Upper lobe of right lung (tissue), 1 donor: Measurements from ENCODE around the gene OR6J1. TPM values are rescaled to one million over a fixed set of nuclear protein-coding genes. Genes with fewer than 3 reads are reported as not detected.

Experiments used
- ATAC-seq: fragments of 200-7000 bp; cut with Tn5 transposase; one replicate; pipeline ENCODE4 v1.9.1; 2020; ENCODE audit warnings: mild to moderate bottlenecking, moderate library complexity
- DNase-seq: peaks from one replicate; pipeline ENCODE4 v3.0.0-alpha.2; 2020
- H3K27ac ChIP-seq: fragments of 200-600 bp; one replicate; pipeline ENCODE4 v1.8.0; 2022
- H3K27me3 ChIP-seq: fragments of 200-600 bp; one replicate; pipeline ENCODE4 v1.8.0; 2022; ENCODE audit warnings: mild to moderate bottlenecking
- H3K36me3 ChIP-seq: fragments of 200-600 bp; one replicate; pipeline ENCODE4 v1.8.0; 2022
- H3K4me1 ChIP-seq: fragments of 200-600 bp; one replicate; pipeline ENCODE4 v1.8.0; 2022
- H3K4me3 ChIP-seq: fragments of 200-600 bp; one replicate; pipeline ENCODE4 v1.8.0; 2022; ENCODE audit warnings: mild to moderate bottlenecking
- H3K9me3 ChIP-seq: fragments of 200-600 bp; one replicate; pipeline ENCODE4 v1.8.0; 2022
- CTCF ChIP-seq: fragments of 200-600 bp; IDR thresholded peaks from one replicate; pipeline ENCODE4 v1.8.0; 2022; ENCODE audit warnings: antibody characterized with exemption
- intact Hi-C: fragments of 100-400 bp; cut with DNase I; formaldehyde crosslinking; loops from one replicate; pipeline ENCODE4 v1.11.0; 2022
- total RNA-seq: library from RNA; stranded (reverse); fragmentation: NEBNext Ultra II Directional; extraction: Animal tissue kit (Norgen Biotek cat#: 25700); gene quantifications from one replicate; pipeline ENCODE4 v1.2.1, GENCODE V29; 2021
- donor health status: DM: no; HTN: yes; CAD: no; lungs with severe emphysema.

The OR6J1 gene
- total RNA-seq, 1 donor from 2014 or later: not detected

GRCh38 chr14:22613106-22613695 is 31.0 kb downstream of the OR6J1 start:
- TF ChIP-seq CTCF: no peak
- H3K9me3 ChIP-seq: no peaks in the 10 kb centered on the region
- peak overlapping the region; percentile 11 for H3K27ac ChIP-seq
- intact Hi-C loops: no loop called here
- peaks cover 39% of the 10 kb centered on the region for H3K36me3 ChIP-seq
- no peak overlapping the region for H3K4me3 ChIP-seq
- no peaks in the 10 kb centered on the region for H3K27me3 ChIP-seq
- DNase-seq (no peak), ATAC-seq (no peak)
- H3K4me1 ChIP-seq: peaks cover 18% of the 10 kb centered on the region

GRCh38 chr14:22610931-22611330 is 33.2 kb downstream of the OR6J1 start:
- Histone ChIP-seq H3K9me3 (no peaks in the 10 kb centered on the region), H3K27ac (no peak overlapping the region), H3K4me3 (no peak overlapping the region), H3K27me3 (no peaks in the 10 kb centered on the region), H3K36me3 (peaks cover 62% of the 10 kb centered on the region), H3K4me1 (peaks cover 18% of the 10 kb centered on the region)
- TF ChIP-seq CTCF: no peak
- ATAC-seq: peak; percentile 50
- intact Hi-C loops: no loop called here
- no peak for DNase-seq

- Histone ChIP-seq H3K9me3 (no peaks in the 10 kb centered on the region), H3K27me3 (no peaks in the 10 kb centered on the region), H3K36me3 (peaks cover 97% of the 10 kb centered on the region), H3K4me3 (no peak overlapping the region), H3K4me1 (no peaks in the 10 kb centered on the region), H3K27ac (no peak overlapping the region)
- no peak for TF ChIP-seq CTCF
- DNase-seq (no peak), ATAC-seq (no peak)
- intact Hi-C loops: no loop called here
Observed at GRCh38 chr14:22607291-22607690, 36.9 kb downstream of the OR6J1 start.

- no peak for ATAC-seq
- H3K27ac ChIP-seq: no peak overlapping the region
- no peak for TF ChIP-seq CTCF
- H3K4me1 ChIP-seq: no peaks in the 10 kb centered on the region
- no peak for DNase-seq
- H3K36me3 ChIP-seq: peaks cover 98% of the 10 kb centered on the region
- H3K9me3 ChIP-seq: no peaks in the 10 kb centered on the region
- H3K27me3 ChIP-seq: no peaks in the 10 kb centered on the region
- no peak overlapping the region for H3K4me3 ChIP-seq
- intact Hi-C loops: no loop called here
Observed at GRCh38 chr14:22606380-22606779, 37.8 kb downstream of the OR6J1 start.

GRCh38 chr14:22602862-22603261 is 41.3 kb downstream of the OR6J1 start:
- H3K4me3 ChIP-seq: no peak overlapping the region
- no peak overlapping the region for H3K27ac ChIP-seq
- TF ChIP-seq CTCF: no peak
- peaks cover 17% of the 10 kb centered on the region for H3K4me1 ChIP-seq
- H3K36me3 ChIP-seq: peaks cover 68% of the 10 kb centered on the region
- DNase-seq: no peak
- intact Hi-C loops: no loop called here
- ATAC-seq: no peak
- no peaks in the 10 kb centered on the region for H3K9me3 ChIP-seq
- no peaks in the 10 kb centered on the region for H3K27me3 ChIP-seq

GRCh38 chr14:22601996-22602395 is 42.2 kb downstream of the OR6J1 start:
- Histone ChIP-seq H3K36me3 (peaks cover 60% of the 10 kb centered on the region), H3K4me1 (peaks cover 17% of the 10 kb centered on the region), H3K27ac (no peak overlapping the region), H3K9me3 (no peaks in the 10 kb centered on the region), H3K27me3 (no peaks in the 10 kb centered on the region), H3K4me3 (no peak overlapping the region)
- intact Hi-C loops: no loop called here
- no peak for DNase-seq
- ATAC-seq: no peak
- TF ChIP-seq CTCF: no peak
